ENCODE measurements around the gene GRIK3.

- no peak for TF ChIP-seq CTCF (IDR thresholded peaks at IDR 0.05)
- TF ChIP-seq POLR2A (IDR thresholded peaks at IDR 0.05), result no peak
These were observed 61.3 kb downstream of the GRIK3 start for GRCh38 chr1:36973056-36973455.
